GM18861 (cell line): ENCODE results near the gene UNC45B.
"Not testable (repeated sequence)": the region's sequence is repeated elsewhere in the genome, so short reads cannot be mapped to it uniquely, and the experiment has no call there.

ENCODE experiments used
- ATAC-seq: cut with Tn5 transposase; IDR thresholded peaks from one replicate; pipeline ENCODE4 v1.9.1; 2021; ENCODE audit not compliant: unreplicated experiment

UNC45B gene

GRCh38 chr17:35141681-35142466 is 5.7 kb upstream of the UNC45B start, which contains the start of gene NLE1:
Gene NLE1, minus strand, starts transcription at chr17:35142303. Its CDS starts 28 bp downstream, at chr17:35142275.
- no peak for ATAC-seq

- no peak for ATAC-seq
These were observed 5.2 kb upstream of the UNC45B start for GRCh38 chr17:35142467-35142796.

- no peak for ATAC-seq
These were observed 2.8 kb upstream of the UNC45B start for GRCh38 chr17:35144840-35145239.

GRCh38 chr17:35146214-35146833 is 1.3 kb upstream of the UNC45B start:
- no peak for ATAC-seq

DNA sequence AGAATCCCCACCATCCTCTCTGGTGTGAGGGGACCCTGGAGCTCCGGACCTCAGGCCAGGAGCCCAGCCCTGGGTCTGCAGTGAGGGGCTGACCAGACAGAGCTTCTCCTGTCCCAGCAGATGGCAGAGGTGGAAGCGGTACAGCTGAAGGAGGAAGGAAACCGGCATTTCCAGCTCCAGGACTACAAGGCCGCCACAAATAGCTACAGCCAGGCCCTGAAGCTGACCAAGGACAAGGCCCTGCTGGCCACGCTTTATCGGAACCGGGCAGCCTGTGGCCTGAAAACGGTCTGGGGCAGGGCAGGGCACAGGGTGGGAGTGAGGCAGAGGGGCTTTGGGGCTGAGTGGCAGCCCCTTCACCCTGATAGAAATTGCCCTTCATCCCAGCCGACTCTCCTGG is 527 bp downstream of the UNC45B start:
- no peak for ATAC-seq

GRCh38 chr17:35149941-35150340 is 2.3 kb downstream of the UNC45B start:
- ATAC-seq, result no peak

- not testable (repeated sequence) for ATAC-seq
These were observed 3.5 kb downstream of the UNC45B start for GRCh38 chr17:35151080-35151479.

GRCh38 chr17:35152421-35153140 is 5.0 kb downstream of the UNC45B start:
- no peak for ATAC-seq

DNA sequence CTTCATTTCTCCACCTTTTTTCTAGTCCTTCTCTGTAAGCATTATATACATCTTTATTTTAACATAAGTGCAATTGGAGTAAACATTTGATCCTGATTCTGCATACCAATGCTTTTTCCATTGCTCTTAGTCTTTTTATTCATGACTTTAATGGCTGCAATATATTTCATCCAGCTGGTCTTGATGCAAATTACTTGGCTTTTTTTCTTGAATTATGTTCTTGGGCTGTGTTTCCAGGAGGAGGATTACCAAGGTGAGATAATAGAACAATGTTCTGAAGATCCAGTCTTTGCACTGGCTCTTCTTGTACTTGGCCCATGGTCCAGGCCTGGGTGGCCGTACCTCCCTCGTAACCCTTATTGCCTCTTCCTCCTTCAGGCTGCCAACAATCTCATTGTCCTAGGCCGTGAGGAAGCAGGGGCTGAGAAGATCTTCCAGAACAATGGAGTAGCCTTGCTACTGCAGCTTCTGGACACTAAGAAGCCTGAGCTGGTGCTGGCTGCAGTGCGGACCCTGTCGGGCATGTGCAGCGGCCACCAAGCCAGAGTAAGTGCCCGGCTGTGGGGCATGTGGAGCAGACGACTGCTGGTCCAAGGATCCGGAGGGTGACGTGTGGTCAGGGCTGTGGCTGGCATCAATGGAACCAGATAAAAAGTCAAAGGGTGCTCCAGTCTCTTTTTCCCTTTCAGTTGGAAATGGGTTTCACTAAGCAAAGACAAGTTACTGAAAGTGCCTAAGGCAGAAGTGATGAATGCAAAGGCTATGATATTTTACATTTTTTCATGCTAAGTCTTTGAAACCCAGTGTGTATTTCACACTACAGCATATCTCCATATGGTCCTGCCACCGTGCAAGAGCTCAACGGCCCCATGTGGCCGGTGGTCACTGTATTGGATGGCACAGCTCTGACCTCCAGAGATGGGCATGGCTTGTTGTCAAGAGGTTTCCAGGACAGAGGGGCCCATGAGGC is 6.9 kb downstream of the UNC45B start:
- no peak for ATAC-seq

DNA sequence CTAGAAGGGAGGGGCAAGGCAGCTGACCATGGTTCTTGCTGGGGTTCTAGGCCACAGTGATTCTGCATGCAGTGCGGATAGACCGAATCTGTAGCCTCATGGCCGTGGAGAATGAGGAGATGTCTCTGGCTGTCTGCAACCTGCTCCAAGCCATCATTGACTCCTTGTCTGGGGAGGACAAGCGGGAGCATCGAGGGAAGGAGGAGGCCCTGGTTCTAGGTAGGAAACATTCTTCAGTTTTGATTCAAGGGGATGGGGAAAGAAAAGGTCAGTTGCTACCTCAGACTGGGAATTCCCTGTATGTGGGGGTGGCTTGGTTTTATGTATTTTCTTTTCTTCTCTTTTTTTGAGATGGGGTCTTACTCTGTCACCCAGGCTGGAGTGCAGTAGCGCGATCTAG is 7.6 kb downstream of the UNC45B start:
- ATAC-seq, result no peak

- no peak for ATAC-seq
These were observed 12.3 kb downstream of the UNC45B start for GRCh38 chr17:35159940-35160339.

DNA sequence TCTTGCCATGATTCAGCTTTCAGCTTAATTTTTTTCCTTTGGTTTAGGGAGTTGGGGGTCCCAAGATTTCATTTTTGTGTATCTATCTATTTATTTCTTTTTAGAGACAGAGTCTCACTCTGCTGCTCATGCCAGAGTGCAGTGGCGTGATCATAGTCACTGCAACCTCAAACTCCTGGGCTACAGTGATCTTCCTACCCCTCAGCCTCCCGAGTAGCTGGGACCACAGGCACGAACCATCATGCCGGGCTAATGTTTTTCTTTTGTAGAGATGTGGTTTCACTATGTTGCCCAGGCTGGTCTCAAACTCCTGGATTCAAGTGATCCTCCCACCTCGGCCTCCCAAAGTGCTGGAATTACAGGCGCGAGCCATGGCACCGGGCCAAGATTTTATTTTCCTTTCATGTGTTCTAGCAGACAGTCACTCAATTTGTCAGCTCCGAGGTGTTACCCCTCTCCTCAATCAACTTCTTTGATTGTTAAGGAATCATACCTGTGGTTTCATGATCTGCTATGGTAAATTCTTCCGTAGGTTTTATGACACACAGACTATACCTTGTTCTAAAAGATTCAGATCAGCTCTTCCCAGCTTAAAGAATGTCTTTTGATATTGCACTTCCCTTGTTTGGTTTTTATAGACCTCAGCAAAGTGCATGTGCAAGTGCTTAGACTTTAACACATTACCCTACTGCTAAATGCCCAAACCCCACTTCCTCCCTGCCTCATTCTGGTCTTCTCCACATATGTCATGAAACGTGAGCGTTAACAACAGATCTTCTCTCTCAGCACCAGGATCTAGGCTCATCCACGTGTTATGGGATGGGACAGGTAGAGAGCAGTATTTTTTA is 13.0 kb downstream of the UNC45B start:
- no peak for ATAC-seq

DNA sequence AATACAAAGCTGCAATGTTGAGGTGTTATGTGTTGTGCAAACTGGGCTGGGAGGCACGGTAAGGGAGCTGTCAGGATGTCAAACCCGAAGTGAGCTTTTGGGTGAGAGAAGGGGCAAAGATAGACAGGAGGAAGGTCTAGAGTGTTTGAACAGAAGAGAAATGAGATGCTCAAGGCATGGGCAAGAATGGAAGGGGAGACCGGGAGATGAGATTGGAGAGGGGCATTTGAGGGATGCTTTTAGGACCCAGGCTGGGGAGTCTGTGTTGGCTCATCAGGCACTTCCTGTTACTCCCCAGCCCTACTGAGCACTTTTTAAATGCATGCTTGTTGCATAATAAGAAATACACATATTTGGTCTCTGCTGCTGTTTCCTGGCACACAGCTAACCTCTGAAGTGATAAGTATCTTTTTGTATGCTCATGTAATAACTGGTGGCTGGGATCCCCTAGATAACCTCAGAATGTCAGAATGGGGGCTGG is 13.7 kb downstream of the UNC45B start:
- ATAC-seq, result no peak

DNA sequence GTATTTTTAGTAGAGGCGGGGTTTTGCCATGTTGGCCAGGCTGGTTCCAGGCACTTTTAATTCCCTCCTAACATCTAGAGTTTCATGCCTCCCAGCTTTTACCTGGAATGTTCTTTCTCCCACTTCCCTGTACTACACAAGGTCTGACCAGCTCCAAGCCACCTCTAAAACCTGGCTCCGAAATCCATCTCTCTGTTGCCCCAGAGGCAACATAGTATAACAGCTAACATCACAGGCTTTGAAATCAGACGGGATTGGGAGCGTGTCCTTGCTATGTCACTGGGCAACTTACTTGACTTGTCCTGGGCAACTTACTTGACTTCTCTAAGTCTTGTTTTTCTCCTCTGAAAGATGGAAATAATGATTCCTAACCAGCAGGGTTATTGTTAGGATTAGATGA is 15.1 kb downstream of the UNC45B start:
- no peak for ATAC-seq

- ATAC-seq, result no peak
These were observed 16.3 kb downstream of the UNC45B start for GRCh38 chr17:35163886-35164285.

DNA sequence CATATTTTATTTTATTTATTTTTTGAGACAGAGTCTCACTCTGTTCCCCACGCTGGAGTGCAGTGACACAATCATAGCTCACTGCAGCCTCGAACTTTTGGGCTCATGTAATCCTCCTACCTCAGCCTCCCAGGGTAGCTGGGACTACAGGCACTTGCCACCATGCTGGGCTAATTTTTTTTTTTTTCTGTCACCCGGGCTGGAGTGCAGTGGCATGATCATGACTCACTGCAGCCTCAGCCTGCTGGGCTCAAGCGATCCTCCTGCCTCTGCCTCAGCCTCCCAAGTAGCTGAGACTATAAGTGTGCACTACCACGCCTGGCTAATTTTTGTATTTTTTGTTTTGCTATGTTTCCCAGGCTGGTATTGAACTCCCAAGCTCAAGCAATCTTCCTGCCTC is 17.1 kb downstream of the UNC45B start:
- ATAC-seq, result no peak

DNA sequence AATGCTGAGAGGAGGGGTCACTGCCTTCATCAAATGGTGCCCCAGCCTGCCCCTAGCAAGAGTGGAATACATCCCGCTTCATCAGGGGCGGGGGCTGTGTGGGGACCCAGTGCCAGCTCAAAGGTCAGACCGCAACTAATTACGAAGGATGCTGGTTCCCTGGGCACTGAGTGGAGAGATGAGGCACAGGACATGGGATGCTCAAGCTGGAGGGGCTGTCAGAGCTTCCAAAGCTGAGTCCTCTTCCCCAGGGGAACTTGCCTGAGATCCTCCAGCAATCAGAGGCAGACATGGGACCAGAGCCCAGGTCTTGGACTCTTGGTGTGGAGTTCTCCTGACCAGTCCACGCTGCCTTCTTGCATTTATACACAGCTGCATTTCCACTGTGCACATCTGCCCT is 18.9 kb downstream of the UNC45B start:
- no peak for ATAC-seq

GRCh38 chr17:35167046-35167445 is 19.4 kb downstream of the UNC45B start:
- ATAC-seq, result no peak

DNA sequence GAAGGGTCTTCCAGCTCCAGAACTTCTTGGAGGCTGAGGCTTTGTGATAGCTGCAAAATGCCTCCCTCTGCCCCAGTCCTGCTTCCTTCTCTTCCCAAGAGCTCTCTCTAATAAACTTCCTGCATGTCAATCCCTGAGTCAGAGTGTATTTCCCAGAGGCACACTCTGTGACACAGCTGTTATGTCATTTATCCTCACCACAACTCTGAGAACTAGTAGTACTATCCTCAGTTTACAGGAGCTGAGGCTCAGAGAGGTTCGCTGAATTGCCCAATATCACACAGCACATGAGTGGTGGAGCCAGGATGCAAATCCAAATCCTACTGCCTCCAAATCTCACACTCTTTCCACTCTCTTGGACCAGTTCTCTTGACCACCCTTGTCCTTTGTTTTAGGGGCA is 20.0 kb downstream of the UNC45B start:
- no peak for ATAC-seq

GRCh38 chr17:35169835-35170363 is 22.3 kb downstream of the UNC45B start:
- ATAC-seq, result no peak
